ENCODE results near the gene SLC35E2B.
"Not testable (repeated sequence)": the region's sequence is repeated elsewhere in the genome, so short reads cannot be mapped to it uniquely, and the experiment has no call there.

The SLC35E2B gene

GRCh38 chr1:1672181-1672965, 20.2 kb downstream of the SLC35E2B start:
- DNase-seq, result no peak

DNA sequence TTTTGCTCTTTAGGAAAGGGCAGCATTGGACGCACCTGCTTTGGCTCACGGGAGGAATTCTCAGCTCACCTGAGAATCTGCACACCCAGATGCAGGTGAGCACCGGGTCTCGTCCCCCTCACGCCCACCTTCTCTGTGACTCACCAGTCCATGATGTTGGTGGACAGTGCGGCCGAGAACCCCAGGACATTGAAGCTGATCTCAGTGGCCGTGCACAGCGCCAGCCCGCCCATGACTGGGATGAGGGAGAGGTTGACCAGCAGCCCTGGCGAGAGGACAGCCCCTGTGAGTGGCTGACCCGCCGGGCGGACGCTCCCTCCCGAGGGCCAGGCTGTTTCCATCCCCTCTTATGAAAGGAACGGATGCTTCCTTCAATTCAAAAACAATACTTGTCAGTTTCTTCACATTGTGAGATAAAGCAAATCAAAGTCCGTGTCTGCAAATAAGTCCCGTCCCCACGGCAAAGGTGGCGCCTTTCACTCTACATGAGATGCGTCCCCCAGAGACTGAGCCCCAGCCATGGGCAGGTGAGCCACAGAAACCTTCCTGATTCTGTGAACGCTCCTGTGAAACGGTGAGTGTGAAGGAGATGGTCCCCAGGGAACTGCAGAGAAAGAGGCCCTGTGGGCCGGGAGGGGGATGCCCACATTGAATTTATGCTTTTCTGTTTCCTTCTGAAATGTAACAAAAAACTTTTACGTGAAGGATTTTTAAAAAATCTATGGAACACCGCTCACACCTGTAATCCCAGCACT, 21.1 kb downstream of the SLC35E2B start:
- no peak for DNase-seq

GRCh38 chr1:1670866-1671265, 21.7 kb downstream of the SLC35E2B start:
- DNase-seq, result no peak

- no peak for DNase-seq
These were observed 22.8 kb downstream of the SLC35E2B start for GRCh38 chr1:1669468-1670440.

DNA sequence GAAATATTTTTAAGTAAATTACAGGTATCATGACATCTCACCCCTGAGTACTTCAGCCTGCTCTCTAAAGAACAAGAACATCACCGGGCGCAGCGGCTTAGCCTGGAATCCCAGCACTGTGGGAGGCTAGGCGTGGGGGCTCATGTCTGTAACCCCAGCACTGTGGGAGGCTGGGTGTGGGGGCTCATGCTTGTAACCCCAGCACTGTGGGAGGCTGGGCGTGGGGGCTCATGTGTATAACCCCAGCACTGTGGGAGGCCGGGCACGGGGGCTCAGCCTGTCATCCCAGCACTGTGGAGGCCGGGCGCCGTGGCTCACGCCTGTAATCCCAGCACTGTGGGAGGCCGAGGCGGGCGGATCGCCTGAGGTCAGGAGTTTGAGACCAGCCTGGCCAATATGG, 26.1 kb downstream of the SLC35E2B start:
- DNase-seq, result no peak

DNA sequence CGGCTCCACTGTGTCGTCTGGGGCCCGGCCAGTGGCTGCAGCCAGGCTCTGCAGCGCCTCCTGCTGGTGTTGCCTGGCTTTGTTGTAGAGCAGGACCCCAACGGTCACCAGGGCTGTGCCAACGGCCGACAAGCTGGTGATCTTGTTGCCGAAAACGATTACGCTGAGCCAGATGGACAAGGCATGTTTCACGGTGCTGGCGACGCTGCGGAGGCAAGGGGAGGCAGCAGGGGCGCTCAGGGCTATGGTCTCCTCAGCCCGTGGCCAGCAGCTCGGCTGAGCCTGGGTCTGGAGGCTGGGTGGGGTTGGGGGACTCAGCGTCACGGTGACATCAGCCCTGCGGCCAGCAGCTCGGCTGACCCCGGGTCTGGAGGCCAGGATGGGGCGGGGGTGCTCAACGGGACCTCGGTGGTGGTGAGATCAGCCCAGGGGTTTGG, 26.8 kb downstream of the SLC35E2B start:
- no peak for DNase-seq

DNA sequence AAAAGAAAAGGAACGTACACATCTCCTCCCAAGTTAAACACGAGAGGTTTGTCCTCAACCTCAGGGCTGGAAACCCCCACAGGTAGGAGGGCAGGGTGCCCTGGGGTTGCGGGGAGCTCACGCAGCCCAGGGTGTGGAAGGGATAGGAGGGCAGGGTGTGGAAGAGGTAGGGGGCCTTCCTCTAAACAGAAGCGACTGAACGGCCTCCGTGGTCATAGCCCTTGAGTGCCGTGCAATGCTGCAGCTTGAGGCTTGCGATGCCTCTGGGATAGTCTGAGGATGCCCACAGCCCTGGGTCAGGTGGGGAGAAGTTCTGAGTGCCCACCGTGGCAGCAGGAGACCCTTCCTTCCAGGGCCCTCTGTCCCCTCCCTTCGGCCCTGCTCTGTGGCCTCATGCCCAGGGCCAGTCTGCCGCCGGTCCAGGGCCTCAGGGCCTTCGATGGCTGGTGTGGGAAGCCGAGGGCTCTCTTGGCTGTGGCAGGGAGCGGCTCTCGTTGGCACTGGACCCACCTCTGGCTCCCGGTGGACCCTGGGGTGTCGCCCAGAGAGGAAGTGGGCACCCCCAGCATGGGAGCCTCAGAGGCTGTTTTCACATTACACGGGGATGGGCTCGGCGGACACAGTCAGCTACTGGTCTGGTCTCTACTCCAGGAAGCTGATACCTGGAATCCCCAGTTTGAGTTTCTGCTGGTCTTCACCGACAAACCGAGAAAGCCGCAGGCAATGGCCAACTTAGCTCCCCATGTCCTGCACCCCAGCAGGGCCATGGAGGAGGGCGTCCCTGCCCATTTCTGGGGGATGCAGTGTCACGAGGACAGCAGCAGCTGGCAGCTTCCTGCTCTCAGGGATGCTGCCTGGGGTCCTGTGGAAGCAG, 27.4 kb downstream of the SLC35E2B start:
- no peak for DNase-seq

DNA sequence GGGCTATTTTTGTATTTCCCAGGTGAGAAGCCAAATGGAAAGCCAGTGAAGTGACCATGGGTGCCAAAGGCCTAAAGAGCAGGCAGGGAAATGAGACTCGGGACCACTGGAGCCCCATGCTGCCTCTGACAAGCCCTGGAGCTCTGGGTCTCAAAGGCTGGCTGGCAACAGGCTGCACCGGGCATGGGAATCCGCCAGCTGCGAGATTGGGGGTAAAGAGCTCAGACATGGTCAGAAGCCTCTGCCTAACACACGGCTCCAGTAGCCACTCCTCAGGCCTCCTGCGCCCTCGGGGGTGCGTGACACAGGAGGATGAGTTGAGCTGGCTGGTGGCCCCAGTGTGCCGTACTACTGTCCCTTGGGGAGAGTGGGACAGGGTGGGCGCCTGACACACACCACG, 28.3 kb downstream of the SLC35E2B start:
- DNase-seq, result not testable (repeated sequence)

GRCh38 chr1:1662830-1663560, 29.6 kb downstream of the SLC35E2B start:
- DNase-seq, result not testable (repeated sequence)

- DNase-seq, result not testable (repeated sequence)
These were observed 30.2 kb downstream of the SLC35E2B start for GRCh38 chr1:1662392-1662791.

- DNase-seq, result peak; percentile 84
These were observed 33.7 kb downstream of the SLC35E2B start, which contains the start of gene CDK11B for GRCh38 chr1:1658583-1659549. Gene CDK11B (minus strand): TSS chr1:1659004. CDS start chr1:1657485, 1,519 bp downstream.

DNA sequence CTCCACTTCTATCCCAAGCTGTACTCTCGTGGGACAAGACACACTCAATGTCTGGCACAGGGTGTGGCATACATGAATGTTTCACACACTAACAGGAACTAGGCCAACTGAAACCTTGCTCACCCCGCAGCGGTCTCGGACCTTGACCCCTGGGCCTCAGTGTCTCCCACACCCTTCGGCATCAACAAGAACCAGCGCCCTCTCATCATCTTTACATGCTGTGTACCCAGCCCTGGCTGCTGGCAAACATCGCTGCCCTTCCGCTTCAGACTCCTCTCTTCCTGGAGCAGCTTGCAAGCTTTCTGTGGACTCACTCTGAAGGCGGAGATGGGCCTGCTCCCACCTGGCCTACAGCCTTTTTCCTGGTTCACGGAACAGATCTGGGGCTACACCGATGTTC, 44.3 kb downstream of the SLC35E2B start:
- not testable (repeated sequence) for DNase-seq

- DNase-seq, result not testable (repeated sequence)
These were observed 44.9 kb downstream of the SLC35E2B start for GRCh38 chr1:1647567-1648241.

DNA sequence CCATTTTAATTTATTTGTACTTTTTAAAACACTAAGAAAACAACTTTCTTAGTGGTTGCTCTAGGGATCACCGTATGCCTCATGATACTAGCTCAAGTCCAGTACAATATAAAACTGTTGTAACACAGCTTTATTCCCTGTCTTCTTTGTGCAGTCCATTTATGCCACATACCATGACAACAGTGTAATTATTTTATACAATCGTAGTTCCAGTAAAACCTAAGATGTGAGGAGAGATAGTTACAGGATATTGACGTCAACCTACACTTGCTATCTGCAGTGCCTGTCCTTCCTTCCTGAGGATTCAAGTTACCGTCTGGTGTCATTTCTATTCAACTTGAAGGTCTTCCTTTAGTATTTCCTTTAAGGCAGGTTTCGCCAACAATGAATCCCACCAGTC, 46.3 kb downstream of the SLC35E2B start:
- not testable (repeated sequence) for DNase-seq

DNA sequence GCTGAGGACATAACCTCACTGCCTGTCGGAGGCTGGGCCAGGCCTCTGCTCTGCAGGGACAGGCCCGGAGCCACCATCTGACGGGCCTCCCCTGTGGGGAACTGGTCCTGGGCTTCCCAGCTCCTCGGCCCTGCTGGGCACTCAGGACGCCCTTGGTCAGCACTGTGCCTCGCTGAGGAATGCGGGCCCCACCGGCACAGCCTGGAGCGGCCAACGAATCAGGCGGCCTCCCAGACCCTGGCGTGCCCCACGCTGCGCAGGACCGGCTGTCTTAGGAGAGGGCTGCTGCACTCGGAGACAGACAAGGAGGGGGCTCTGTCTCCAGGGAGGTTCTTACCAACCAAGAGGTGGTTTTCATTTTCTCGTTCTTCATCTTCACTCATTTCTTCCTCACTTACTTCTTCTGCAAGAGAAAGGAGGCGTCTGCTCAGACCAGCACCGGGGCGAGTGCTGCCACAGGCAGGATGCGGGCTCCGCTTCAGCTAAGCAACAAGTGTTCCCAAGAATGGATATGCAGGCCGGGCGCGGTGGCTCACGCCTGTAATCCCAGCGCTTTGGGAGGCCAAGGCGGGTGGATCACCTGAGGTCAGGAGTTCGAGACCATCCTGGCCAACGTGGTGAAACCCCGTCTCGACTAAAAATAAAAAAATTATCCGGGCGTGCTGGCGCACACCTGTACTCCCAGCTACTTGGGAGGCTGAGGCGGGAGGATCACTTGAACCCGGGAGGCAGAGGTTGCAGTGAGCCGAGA, 51.7 kb downstream of the SLC35E2B start:
- DNase-seq, result not testable (repeated sequence)

DNA sequence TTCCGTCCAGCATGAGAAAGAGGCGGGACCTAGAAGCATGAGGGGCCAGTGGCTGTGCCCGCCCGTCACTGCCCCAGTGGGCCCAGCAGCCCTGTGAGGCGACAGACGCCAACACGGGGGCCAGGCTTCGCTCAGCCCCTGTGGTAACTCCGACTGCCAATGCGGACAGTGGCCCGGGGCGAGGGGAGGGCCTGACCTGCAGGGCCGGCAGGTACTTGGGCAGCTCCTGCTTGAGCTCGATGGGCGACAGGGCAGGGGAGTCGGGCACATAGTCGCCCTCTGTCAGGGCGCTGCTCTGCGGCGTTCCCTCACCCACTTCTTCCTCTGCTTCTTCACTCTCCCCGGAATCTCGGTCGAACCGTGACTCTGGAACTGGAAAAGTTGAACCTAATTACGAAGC, 52.5 kb downstream of the SLC35E2B start:
- not testable (repeated sequence) for DNase-seq

- DNase-seq, result not testable (repeated sequence)
These were observed 53.2 kb downstream of the SLC35E2B start for GRCh38 chr1:1639368-1639767.

GRCh38 chr1:1638528-1638927, 54.1 kb downstream of the SLC35E2B start:
- DNase-seq, result not testable (repeated sequence)

Data from NK-92 treated with Interleukin-12 subunit alpha and Interleukin-12 subunit beta, amount 100 ng/mL, for 24 hours (cell line).